Measurements from ENCODE around the gene C20orf144.

The C20orf144 gene

GRCh38 chr20:33648396-33649004 is 13.6 kb upstream of the C20orf144 start:
- ChIA-PET CTCF (interaction anchor here (1.0 to 1.2 kb wide), 4 partner anchors 15 to 30 kb away, joined by 3 to 4 read pairs (median 3); partner anchors contain the start of gene ACTL10), POLR2A (no interaction called here)
- Histone ChIP-seq H3K4me3 (ENCODE audit: control insufficient read depth in 1 of 7, extremely low read depth in 1 of 7, insufficient read depth in 4 of 7, low read depth in 2 of 7, low read length in 6 of 7) (no peak overlapping the region), H3K4me1 (ENCODE audit: control extremely low read depth in 1 of 4, control insufficient read depth in 4 of 4, insufficient read depth in 4 of 4, low read length in 3 of 4) (peaks cover 0 to 1% (median 0%) of the 10 kb centered on the region in 4 experiments), H3K9me3 (ENCODE audit: control extremely low read depth in 1 of 5, control insufficient read depth in 4 of 5, insufficient read depth in 2 of 5, low read depth in 1 of 5, low read length in 4 of 5) (no peaks in the 10 kb centered on the region), H3K27ac (ENCODE audit: insufficient read depth in 1 of 2, low read depth in 1 of 2, low read length in 2 of 2, poor library complexity in 1 of 2, severe bottlenecking in 2 of 2) (no peak overlapping the region), H3K27me3 (replicated peaks in 2 of 5; ENCODE audit: control insufficient read depth in 4 of 5, insufficient read depth in 5 of 5, low read length in 4 of 5) (no peaks in the 10 kb centered on the region), H3K36me3 (ENCODE audit: control insufficient read depth in 4 of 4, insufficient read depth in 4 of 4, low read length in 3 of 4) (peaks cover 3 to 24% (median 21%) of the 10 kb centered on the region in 4 experiments)
- 98% methylated on average over 14 of the region's 14 CpGs for WGBS (ENCODE audit: insufficient coverage)
- DNase-seq: no peak

GRCh38 chr20:33649201-33649681 is 12.9 kb upstream of the C20orf144 start:
- Histone ChIP-seq H3K36me3 (ENCODE audit: control insufficient read depth in 4 of 4, insufficient read depth in 4 of 4, low read length in 3 of 4) (peaks cover 0 to 20% (median 18%) of the 10 kb centered on the region in 4 experiments), H3K4me3 (ENCODE audit: control insufficient read depth in 1 of 7, extremely low read depth in 1 of 7, insufficient read depth in 4 of 7, low read depth in 2 of 7, low read length in 6 of 7) (no peak overlapping the region), H3K4me1 (ENCODE audit: control extremely low read depth in 1 of 4, control insufficient read depth in 4 of 4, insufficient read depth in 4 of 4, low read length in 3 of 4) (peaks cover 0 to 2% (median 0%) of the 10 kb centered on the region in 4 experiments), H3K27ac (ENCODE audit: insufficient read depth in 1 of 2, low read depth in 1 of 2, low read length in 2 of 2, poor library complexity in 1 of 2, severe bottlenecking in 2 of 2) (no peak overlapping the region), H3K27me3 (replicated peaks in 2 of 5; ENCODE audit: control insufficient read depth in 4 of 5, insufficient read depth in 5 of 5, low read length in 4 of 5) (no peaks in the 10 kb centered on the region), H3K9me3 (ENCODE audit: control extremely low read depth in 1 of 5, control insufficient read depth in 4 of 5, insufficient read depth in 2 of 5, low read depth in 1 of 5, low read length in 4 of 5) (no peaks in the 10 kb centered on the region)
- no peak for DNase-seq
- ChIA-PET CTCF (interaction anchor here (1.0 to 1.2 kb wide), 3 partner anchors 15 to 192 kb away, joined by 3 to 4 read pairs (median 3); no protein-coding TSS in a partner anchor), POLR2A (no interaction called here)
- 91% methylated on average over 16 of the region's 19 CpGs for WGBS (ENCODE audit: insufficient coverage)

GRCh38 chr20:33650111-33650752 is 11.9 kb upstream of the C20orf144 start:
- no peak overlapping the region for H3K4me3 ChIP-seq (ENCODE audit: control insufficient read depth in 1 of 7, extremely low read depth in 1 of 7, insufficient read depth in 4 of 7, low read depth in 2 of 7, low read length in 6 of 7)
- no peak overlapping the region for H3K27ac ChIP-seq (ENCODE audit: insufficient read depth in 1 of 2, low read depth in 1 of 2, low read length in 2 of 2, poor library complexity in 1 of 2, severe bottlenecking in 2 of 2)
- CTCF ChIA-PET: interaction anchor here (0.6 to 1.4 kb wide), 3 partner anchors 193 to 203 kb away, joined by 3 to 5 read pairs (median 4); no protein-coding TSS in a partner anchor
- H3K36me3 ChIP-seq (ENCODE audit: control insufficient read depth in 4 of 4, insufficient read depth in 4 of 4, low read length in 3 of 4): peaks cover 0 to 10% (median 9%) of the 10 kb centered on the region in 4 experiments
- DNase-seq: no peak
- POLR2A ChIA-PET: no interaction called here
- H3K9me3 ChIP-seq (ENCODE audit: control extremely low read depth in 1 of 5, control insufficient read depth in 4 of 5, insufficient read depth in 2 of 5, low read depth in 1 of 5, low read length in 4 of 5): no peaks in the 10 kb centered on the region
- peaks cover 0 to 2% (median 0%) of the 10 kb centered on the region in 4 experiments for H3K4me1 ChIP-seq (ENCODE audit: control extremely low read depth in 1 of 4, control insufficient read depth in 4 of 4, insufficient read depth in 4 of 4, low read length in 3 of 4)
- WGBS (ENCODE audit: insufficient coverage): 97% methylated on average over 6 of the region's 11 CpGs
- no peaks in the 10 kb centered on the region for H3K27me3 ChIP-seq (replicated peaks in 2 of 5; ENCODE audit: control insufficient read depth in 4 of 5, insufficient read depth in 5 of 5, low read length in 4 of 5)

DNA sequence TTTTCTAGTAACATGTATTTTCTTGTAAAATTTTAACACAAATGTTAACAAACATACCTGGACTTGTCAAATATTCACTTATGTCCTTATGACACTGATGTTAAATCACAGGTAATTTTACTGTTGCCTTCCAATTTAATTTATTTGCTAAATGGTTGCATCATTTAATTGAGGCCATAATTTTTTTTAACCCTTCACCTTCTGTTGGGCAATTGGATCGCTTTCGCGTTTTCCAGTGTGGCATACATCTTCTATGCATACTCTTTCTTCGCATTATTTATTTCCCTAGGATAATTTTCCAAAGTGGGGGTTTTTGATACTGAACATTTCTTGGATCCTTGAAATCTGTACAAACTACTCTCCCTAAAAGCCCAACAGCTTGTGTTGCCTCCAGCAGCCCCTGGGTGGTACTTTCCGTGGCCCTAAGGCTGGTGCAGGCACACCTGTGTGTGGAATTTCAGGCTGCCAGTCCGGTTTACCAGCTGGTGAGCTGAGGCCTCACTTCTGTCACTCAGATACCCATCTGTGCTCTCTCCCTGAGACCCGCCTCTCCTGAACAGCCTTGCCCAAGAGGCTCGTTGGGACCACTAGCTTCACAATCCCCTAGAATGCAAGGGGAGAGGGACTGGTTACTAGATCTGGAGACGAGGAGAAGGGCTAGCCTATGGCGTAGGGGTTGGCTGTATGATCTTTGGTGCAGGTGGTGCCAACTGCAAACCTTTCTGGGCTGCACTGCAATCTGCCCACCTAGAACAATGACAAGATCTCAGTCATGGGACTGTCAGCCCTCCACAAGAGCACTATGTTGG is 11.2 kb upstream of the C20orf144 start:
- ChIA-PET CTCF (interaction anchor here (0.8 to 8.2 kb wide), 4 partner anchors 15 to 204 kb away, joined by 3 to 86 read pairs (median 4); partner anchors contain the start of genes ACTL10 and C20orf144), POLR2A (no interaction called here)
- Histone ChIP-seq H3K4me1 (ENCODE audit: control extremely low read depth in 1 of 4, control insufficient read depth in 4 of 4, insufficient read depth in 4 of 4, low read length in 3 of 4) (peaks cover 0 to 2% (median 0%) of the 10 kb centered on the region in 4 experiments), H3K4me3 (ENCODE audit: control insufficient read depth in 1 of 7, extremely low read depth in 1 of 7, insufficient read depth in 4 of 7, low read depth in 2 of 7, low read length in 6 of 7) (no peak overlapping the region), H3K27ac (ENCODE audit: insufficient read depth in 1 of 2, low read depth in 1 of 2, low read length in 2 of 2, poor library complexity in 1 of 2, severe bottlenecking in 2 of 2) (no peak overlapping the region), H3K36me3 (ENCODE audit: control insufficient read depth in 4 of 4, insufficient read depth in 4 of 4, low read length in 3 of 4) (peaks cover 0 to 9% (median 4%) of the 10 kb centered on the region in 4 experiments), H3K9me3 (ENCODE audit: control extremely low read depth in 1 of 5, control insufficient read depth in 4 of 5, insufficient read depth in 2 of 5, low read depth in 1 of 5, low read length in 4 of 5) (no peaks in the 10 kb centered on the region), H3K27me3 (replicated peaks in 2 of 5; ENCODE audit: control insufficient read depth in 4 of 5, insufficient read depth in 5 of 5, low read length in 4 of 5) (no peaks in the 10 kb centered on the region)
- DNase-seq: no peak
- WGBS (ENCODE audit: insufficient coverage): 100% methylated on average over 2 of the region's 10 CpGs

GRCh38 chr20:33651562-33652048 is 10.5 kb upstream of the C20orf144 start:
- ChIA-PET CTCF (interaction anchor here (0.8 to 8.2 kb wide), 4 partner anchors 14 to 204 kb away, joined by 3 to 86 read pairs (median 4); partner anchors contain the start of genes ACTL10 and C20orf144), POLR2A (no interaction called here)
- Histone ChIP-seq H3K36me3 (ENCODE audit: control insufficient read depth in 4 of 4, insufficient read depth in 4 of 4, low read length in 3 of 4) (peaks cover 0 to 9% (median 2%) of the 10 kb centered on the region in 4 experiments), H3K27me3 (replicated peaks in 2 of 5; ENCODE audit: control insufficient read depth in 4 of 5, insufficient read depth in 5 of 5, low read length in 4 of 5) (no peaks in the 10 kb centered on the region), H3K27ac (ENCODE audit: insufficient read depth in 1 of 2, low read depth in 1 of 2, low read length in 2 of 2, poor library complexity in 1 of 2, severe bottlenecking in 2 of 2) (no peak overlapping the region), H3K9me3 (ENCODE audit: control extremely low read depth in 1 of 5, control insufficient read depth in 4 of 5, insufficient read depth in 2 of 5, low read depth in 1 of 5, low read length in 4 of 5) (no peaks in the 10 kb centered on the region), H3K4me1 (ENCODE audit: control extremely low read depth in 1 of 4, control insufficient read depth in 4 of 4, insufficient read depth in 4 of 4, low read length in 3 of 4) (peaks cover 0 to 2% (median 0%) of the 10 kb centered on the region in 4 experiments), H3K4me3 (ENCODE audit: control insufficient read depth in 1 of 7, extremely low read depth in 1 of 7, insufficient read depth in 4 of 7, low read depth in 2 of 7, low read length in 6 of 7) (no peak overlapping the region)
- DNase-seq: peak in 1 of 3 donors; percentile 30
- 77% methylated on average over 6 of the region's 13 CpGs for WGBS (ENCODE audit: insufficient coverage)

DNA sequence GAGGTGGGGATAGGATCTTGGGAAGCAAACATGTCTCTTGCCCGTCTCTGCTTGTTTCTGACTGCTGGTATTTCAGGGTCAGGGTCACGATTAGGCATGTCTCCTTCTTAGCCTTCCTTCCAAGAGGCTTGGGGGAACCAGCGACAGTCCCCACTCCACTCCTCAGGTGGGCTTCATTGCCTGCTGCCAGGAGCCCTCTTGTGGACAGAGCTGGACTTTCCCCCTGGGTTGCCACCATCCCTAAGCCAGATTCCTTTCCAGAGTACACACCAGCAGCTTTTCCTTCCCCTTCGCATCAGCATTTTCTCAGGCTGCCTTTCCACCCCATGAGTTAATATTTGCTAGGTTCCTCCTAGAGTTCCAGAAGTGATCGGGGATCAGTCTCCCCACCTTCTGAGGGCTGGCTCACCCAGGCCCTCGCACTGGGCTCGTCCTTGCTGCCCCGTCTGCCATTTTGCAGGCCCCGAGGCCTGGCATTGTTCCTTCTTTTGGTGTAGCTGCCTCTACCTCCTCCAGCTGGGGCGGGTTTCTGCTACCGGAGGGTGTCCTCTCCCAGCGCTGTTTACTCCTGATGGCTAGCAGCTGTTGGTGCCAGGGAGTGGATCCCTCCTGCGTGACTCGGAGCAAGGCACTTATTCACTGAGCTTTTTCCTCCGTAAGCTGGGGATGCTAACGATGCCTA is 8.8 kb upstream of the C20orf144 start:
- POLR2A ChIA-PET: interaction anchor here (1.2 kb wide), 1 partner anchor 14 kb away, joined by 6 read pairs; the partner anchor contains the start of gene ACTL10
- H3K4me3 ChIP-seq (ENCODE audit: control insufficient read depth in 1 of 7, extremely low read depth in 1 of 7, insufficient read depth in 4 of 7, low read depth in 2 of 7, low read length in 6 of 7): no peak overlapping the region
- peaks cover 0 to 2% (median 0%) of the 10 kb centered on the region in 4 experiments for H3K4me1 ChIP-seq (ENCODE audit: control extremely low read depth in 1 of 4, control insufficient read depth in 4 of 4, insufficient read depth in 4 of 4, low read length in 3 of 4)
- no peaks in the 10 kb centered on the region for H3K9me3 ChIP-seq (ENCODE audit: control extremely low read depth in 1 of 5, control insufficient read depth in 4 of 5, insufficient read depth in 2 of 5, low read depth in 1 of 5, low read length in 4 of 5)
- no peaks in the 10 kb centered on the region for H3K27me3 ChIP-seq (replicated peaks in 2 of 5; ENCODE audit: control insufficient read depth in 4 of 5, insufficient read depth in 5 of 5, low read length in 4 of 5)
- peaks cover 0 to 2% (median 0%) of the 10 kb centered on the region in 4 experiments for H3K36me3 ChIP-seq (ENCODE audit: control insufficient read depth in 4 of 4, insufficient read depth in 4 of 4, low read length in 3 of 4)
- WGBS (ENCODE audit: insufficient coverage): 64% methylated on average over 15 of the region's 16 CpGs
- no peak overlapping the region for H3K27ac ChIP-seq (ENCODE audit: insufficient read depth in 1 of 2, low read depth in 1 of 2, low read length in 2 of 2, poor library complexity in 1 of 2, severe bottlenecking in 2 of 2)
- CTCF ChIA-PET: interaction anchor here (0.7 to 8.2 kb wide), 10 partner anchors 13 to 253 kb away, joined by 3 to 86 read pairs (median 3); partner anchors contain the start of genes ACTL10, C20orf144 and CDK5RAP1
- peak; percentile 55 to 77 (median 70) for DNase-seq

Measured in common myeloid progenitor, CD34-positive (primary cell).